Heart left ventricle (tissue), 13 donors: Measurements from ENCODE around the gene RFTN2.

Experiments
- CTCF ChIP-seq, 12 donors: fragments of 200-600 bp; sonication (generic) in 4 of 12; IDR thresholded peaks; one replicate each; pipeline versions ENCODE4 v1.5.0 to v1.8.0; 2018 to 2022; ENCODE audit warnings: antibody characterized with exemption in 12 of 12, mild to moderate bottlenecking in 5 of 12
- POLR2A ChIP-seq, 2 donors: fragments of 450-650 bp; IDR thresholded peaks; one replicate each; pipeline ENCODE4 v1.6.1; 2017; ENCODE audit warnings: antibody characterized with exemption in 2 of 2, mild to moderate bottlenecking in 2 of 2, moderate library complexity in 2 of 2
- donor health status: ischemic (EF 13 %, LVEDD 7.1; RV severe dilation, severe dysfunction).
- donor health status: DM: no; HTN: yes; CAD: no.
- donor health status: DM: no; HTN: no; CAD: no.
- donor health status: ischemic (EF 25% LVEDD 6.9; RV normal size, moderate dysfunction).
- donor health status: ischemic (EF 25% LVEDD 5.7; RV mildly dilated, moderate dysfunction).
- donor health status: ischemic (EF 35%, LVEDD 5.7; RV mildly dilated, moderate dysfunction).
- donor health status: nonischemic (EF 11% LVEDD 7.7; RV severe dilation, severe dysfunction).
- donor health status: DM: yes; HTN: yes; CAD: no.
- donor health status: PGD.
- donor health status: ischemic (EF 29% LVEDD 5.4; RV normal size, mild dysfunction).
- donor health status: nonischemic (EF 23%, LVEDD 6.1; RV moderate dilation, normal function).

GRCh38 chr2:197591339-197592072 is 83.9 kb downstream of the RFTN2 start:
- TF ChIP-seq POLR2A (IDR thresholded peaks at IDR 0.05) (no peak), CTCF (IDR thresholded peaks at IDR 0.05) (no peak)
